CD4-positive, alpha-beta T cell treated with Interleukin-17A for 1 hour (primary cell): ENCODE results near the gene KRT7.
A peak's percentile ranks its signal among the peaks of the same experiment; 100 is the strongest.
"Not testable (repeated sequence)": the region's sequence is repeated elsewhere in the genome, so short reads cannot be mapped to it uniquely, and the experiment has no call there.

Experiments used
- DNase-seq: peaks from one replicate; pipeline ENCODE4 v3.0.0-alpha.2; 2020

KRT7 gene

GRCh38 chr12:52231305-52232202 lies 1.5 kb upstream of the KRT7 start:
- DNase-seq = no peak

DNA sequence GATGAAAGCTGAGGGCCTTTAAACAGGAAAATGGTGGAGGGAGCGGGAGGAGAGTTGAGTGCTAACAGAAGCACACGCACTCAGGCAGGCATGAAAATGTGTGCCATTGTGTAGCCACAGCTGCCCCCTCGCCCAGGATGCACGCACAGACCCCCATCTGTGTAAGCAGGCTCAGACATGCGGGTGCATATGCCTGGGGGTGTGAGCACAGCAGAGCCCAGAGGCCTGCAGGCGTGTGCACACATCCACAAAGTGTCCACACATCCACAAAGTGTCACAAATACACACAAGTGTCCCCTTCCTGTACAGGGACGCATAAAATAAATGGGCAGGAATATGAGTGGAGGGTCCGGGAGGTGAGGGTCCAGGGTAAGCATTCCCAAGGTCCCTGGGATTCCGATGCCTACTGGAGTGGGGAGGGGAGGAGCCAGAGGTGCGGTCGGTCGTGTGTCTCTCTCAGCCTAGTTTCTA lies 805 bp upstream of the KRT7 start:
- no peak for DNase-seq

GRCh38 chr12:52233462-52234207 lies 592 bp downstream of the KRT7 start:
- DNase-seq = no peak

DNA sequence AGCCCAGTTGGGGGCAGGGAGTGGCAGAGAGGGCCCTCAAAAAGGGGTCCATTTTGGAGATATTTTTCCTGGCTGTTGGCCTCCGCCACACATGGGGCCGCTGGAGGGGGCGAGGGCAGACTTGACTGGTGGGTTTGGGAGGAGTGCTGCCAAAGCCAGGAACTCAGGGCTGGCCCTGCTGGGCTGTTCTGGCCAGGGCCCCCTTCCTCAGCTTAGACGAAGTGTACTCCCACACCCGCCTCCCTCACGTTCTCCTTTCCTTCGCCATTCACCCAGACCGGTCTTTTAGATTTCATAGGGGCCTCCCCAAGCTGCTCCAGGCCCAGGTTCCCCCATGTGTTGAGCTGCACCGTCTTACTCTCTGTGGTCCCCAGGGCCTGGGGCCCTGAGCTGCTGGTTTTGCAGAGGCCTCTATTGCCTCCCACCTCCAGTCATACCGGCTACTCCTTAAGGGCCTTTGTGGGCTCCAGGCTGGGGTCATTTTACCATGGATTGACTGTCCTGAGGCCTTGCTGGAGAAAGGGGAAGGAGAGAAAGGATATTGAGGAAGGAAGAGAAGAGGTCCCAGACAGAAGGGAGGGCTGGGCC lies 1.3 kb downstream of the KRT7 start:
- no peak for DNase-seq

GRCh38 chr12:52235001-52235764 lies 2.1 kb downstream of the KRT7 start:
- DNase-seq = no peak

- DNase-seq = no peak
Measured at GRCh38 chr12:52235822-52236361, 2.8 kb downstream of the KRT7 start.

DNA sequence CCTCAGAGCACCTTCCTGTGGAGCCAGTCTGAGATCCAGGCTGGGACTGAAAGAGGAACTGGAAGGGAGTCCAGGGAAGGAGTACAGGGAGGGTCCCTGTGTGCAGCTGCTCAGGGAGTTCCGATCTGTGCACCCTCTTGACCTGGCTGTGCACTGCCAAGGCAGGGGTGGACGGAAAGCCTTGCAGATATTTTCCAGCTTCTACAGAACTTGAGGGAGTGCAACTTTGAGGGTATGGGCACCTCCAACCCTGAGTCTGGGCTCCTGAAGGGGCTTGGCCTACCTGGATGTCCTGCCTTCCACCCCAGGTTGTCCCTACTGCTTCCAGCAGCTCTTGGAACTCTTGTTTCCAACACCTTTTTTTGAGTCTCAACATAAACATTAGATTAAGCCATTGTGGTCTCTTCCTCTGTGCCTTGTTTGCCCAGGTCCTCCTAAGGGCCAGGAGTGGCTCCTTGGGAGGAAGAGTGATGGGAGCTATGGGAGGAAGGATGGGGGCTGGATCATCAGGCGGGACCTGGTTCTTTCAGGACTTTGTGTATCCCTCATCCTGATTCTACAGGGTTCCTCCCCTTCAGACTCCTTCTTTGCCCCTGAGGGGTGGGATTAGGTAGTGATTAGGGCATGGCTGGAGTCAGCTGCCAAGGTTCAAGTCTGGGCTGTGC lies 3.5 kb downstream of the KRT7 start:
- DNase-seq = no peak

DNA sequence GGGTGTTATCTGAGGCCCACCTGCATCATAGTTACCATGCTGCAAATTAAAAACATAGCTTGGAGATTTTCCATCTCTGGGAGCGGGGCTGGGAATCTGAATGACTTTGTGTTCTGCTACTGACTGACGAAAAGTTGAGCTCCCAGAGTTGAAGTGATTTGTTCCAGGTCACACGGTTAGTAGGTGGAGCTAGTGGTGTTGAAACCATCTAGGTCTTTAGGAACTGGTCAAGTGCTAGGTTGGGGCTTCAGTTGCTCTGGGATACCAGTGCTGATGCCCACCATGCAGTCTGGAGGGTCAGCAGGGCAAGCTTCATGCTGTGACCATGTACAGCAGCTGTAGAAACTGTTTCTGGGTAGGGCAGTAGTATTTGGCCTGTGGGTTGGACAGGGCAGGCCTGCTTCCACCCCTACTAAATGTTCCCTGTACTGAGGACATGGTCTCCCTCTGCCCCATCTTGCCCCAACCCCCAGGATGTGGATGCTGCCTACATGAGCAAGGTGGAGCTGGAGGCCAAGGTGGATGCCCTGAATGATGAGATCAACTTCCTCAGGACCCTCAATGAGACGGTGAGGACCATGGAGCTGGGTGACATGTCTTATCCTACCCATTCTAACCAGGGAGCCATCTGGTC lies 5.3 kb downstream of the KRT7 start:
- no peak for DNase-seq

DNA sequence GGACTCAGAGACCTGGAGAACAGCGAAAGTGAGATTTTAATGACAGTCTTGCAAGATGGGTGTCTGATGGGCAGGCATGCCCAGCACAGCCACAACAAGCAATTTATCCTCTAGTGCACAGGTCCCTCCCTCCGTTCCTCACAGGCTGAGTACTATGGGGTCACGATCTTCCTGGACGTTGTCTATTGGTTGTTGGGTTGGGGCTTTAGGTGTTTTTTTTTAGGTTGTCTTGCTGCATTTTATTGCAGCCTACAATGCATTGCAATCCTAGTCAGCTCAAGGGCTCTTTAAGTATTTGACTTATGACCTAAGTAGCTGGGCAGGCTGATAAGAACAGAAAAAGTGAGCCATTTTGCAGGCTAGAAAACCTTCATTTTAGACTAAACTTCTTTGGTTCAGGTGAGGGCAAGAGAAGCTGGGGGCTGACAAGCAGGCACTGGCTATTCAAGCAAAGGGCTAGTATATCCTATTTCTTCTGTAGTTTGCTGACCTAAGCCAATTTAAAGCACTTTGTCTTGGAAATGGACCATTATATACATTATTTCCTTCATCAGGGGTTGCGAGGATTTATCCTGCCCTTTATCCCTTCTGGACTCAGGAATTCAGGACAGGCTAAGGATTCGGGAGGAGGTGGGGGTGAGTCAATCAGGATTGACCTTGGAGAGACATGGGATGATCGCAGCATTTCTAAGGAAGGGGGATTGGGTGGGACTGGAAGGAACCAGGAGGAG lies 6.0 kb downstream of the KRT7 start:
- no peak for DNase-seq

- no peak for DNase-seq
Measured at GRCh38 chr12:52239767-52240166, 6.7 kb downstream of the KRT7 start.

- not testable (repeated sequence) for DNase-seq
Measured at GRCh38 chr12:52240247-52240646, 7.2 kb downstream of the KRT7 start.

DNA sequence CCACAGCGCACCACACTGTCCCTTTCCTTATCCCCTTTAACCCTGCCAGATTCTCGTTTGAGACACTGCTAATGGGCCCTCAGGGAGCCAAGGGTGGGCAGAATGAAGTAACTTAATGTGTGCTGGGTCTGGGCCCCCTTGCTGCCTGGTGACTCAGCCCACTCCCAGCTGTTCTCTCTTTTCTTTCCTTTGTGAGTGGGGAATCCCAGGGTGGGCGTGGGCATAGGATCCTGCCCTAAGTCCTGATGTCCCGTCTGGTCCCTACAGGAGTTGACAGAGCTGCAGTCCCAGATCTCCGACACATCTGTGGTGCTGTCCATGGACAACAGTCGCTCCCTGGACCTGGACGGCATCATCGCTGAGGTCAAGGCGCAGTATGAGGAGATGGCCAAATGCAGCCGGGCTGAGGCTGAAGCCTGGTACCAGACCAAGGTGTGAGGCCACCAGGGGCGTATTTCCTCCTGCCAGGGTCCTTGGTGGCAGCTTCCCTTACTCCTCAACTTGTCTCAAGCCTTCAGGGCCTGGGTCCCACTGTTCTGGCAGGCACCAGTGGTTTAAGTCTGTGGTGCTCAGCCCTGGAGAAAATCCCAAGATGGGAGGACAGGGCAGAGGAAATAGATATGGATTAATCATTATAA lies 8.3 kb downstream of the KRT7 start:
- DNase-seq = no peak

DNA sequence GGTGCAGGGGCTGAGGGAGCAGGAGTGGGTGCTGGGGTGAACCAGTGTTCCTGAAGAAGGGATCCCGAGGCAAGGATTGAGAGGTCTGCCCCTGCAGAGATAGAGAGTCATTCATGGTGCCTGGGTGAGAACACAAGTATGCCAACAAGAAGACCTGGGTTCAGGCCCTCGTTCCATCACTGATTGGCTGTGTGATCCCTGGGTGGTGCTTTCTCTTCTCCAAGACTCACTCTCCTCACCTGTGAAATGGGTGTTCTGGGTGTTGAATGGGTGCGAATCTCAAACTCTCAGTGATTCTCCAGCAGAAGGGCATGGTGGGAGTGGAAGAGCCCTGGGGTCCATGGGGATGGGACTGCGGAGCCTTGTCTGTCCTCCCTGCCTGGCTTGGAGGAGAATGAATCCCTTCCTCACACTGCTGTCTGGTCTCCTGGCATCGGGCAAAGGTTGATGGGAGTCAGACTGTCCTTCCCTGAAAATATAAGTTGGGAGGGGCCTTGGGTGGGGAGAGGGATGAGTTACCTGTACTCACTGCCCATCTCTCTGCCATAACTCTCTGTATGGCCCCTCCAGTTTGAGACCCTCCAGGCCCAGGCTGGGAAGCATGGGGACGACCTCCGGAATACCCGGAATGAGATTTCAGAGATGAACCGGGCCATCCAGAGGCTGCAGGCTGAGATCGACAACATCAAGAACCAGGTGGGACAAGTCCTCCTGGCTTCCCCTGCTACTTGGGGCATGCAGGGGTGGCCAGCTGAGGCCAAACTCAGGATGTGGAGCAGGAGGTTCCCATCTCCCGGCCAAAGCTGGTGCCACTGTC lies 9.6 kb downstream of the KRT7 start:
- no peak for DNase-seq

GRCh38 chr12:52243259-52243855 lies 10.3 kb downstream of the KRT7 start:
- DNase-seq = no peak

DNA sequence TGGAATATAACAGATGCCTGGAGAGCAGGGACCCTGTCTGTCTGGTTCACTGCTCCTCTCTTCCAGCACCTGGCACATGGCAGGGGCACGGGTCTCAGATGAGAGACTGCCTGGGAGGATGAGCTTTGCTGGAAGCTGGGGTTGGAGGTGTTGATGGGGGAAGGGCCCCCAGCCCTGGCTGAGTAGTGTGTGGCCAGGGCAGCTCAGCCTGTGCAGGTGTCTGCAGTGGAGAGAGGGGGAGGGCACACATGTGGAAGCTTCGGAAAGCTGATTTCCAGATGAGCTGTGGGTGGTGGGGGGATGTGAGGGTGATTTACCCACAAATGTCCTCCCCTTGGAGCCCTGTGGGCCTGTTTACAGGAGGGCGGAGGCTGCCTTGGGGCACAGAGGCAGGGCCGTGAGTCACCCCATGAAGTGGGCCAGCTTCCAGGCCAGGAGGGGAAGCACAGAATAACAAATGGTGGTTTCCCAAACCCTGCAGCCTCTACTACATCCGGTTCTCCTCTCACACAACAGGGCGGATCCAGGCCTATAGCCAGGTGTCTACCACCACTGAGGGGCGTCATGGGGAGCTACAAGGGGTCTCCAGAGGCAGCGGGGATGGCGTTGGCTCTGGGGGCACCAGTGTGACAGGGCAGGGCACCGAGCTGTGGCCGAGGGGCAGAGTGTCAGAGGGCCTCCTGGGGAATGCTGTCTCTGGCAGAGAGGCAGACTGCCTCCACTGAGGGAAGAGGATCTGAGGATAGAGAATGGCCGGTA lies 11.0 kb downstream of the KRT7 start:
- DNase-seq = peak; percentile 67

DNA sequence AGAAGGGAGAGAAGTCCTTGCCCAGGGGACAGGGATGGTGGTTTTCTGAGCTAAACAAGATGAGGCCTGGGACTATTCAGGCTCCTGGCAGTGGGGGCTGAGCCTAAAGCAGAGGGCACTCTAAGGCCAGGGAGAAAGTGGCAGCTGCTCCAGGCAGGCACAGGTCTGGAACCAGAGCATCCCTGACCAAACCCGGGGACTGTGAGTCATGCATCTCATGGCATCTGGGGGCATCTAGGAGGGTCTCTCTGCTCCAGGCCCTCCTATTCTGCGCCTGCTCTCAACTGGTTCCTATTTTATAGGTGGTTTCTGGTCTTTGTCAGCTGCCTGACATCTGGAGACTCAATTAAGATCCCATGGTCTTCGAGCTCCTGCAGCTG lies 11.6 kb downstream of the KRT7 start:
- DNase-seq = no peak

DNA sequence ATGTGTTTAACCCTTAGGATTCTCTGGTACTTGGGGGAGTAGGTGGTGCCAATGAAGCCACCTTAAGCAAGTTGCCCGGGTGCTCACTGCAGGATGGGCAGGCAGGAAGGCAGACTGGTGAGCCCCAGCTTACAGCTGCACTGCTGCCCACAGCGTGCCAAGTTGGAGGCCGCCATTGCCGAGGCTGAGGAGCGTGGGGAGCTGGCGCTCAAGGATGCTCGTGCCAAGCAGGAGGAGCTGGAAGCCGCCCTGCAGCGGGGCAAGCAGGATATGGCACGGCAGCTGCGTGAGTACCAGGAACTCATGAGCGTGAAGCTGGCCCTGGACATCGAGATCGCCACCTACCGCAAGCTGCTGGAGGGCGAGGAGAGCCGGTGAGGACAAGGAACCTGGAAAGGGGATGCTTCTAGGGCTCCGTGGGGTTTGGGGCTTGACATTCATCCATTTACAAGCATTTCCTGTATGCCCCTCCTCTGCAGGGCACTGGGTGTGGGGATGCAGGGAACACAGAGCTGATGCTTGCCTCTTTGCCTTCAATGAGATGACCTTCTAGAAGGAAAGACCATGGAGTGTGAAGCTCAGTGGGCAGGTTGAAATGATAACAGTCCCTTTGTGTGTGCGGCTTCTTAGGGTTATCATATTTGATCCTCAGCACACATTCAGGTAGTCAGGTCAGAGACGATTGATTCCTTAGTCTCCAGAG lies 12.4 kb downstream of the KRT7 start:
- DNase-seq = no peak
